Hematopoietic multipotent progenitor cell treated with erythropoietin and hydrocortisone succinate and interleukin-3 and kit ligand, for 8 days (in vitro differentiated cells): ENCODE results near the gene HS6ST1.

Source experiments
- DNase-seq: peaks from one replicate; pipeline ENCODE4 v3.0.0-alpha.2; 2015

Gene HS6ST1

GRCh38 chr2:128347701-128348539, 29.3 kb upstream of the HS6ST1 start:
- no peak for DNase-seq

GRCh38 chr2:128347171-128347558, 28.5 kb upstream of the HS6ST1 start:
- DNase-seq, result no peak

GRCh38 chr2:128346291-128347170, 27.9 kb upstream of the HS6ST1 start:
- DNase-seq, result no peak

GRCh38 chr2:128345436-128346165, 26.9 kb upstream of the HS6ST1 start:
- DNase-seq, result no peak

GRCh38 chr2:128344101-128344500, 25.4 kb upstream of the HS6ST1 start:
- peak; percentile 91 for DNase-seq

- DNase-seq, result no peak
Measured at GRCh38 chr2:128343459-128343858, 24.8 kb upstream of the HS6ST1 start.

GRCh38 chr2:128342550-128342949, 23.9 kb upstream of the HS6ST1 start:
- DNase-seq, result no peak

GRCh38 chr2:128341621-128342020, 23.0 kb upstream of the HS6ST1 start:
- DNase-seq, result no peak

- no peak for DNase-seq
Measured at GRCh38 chr2:128332091-128332634, 13.5 kb upstream of the HS6ST1 start.

GRCh38 chr2:128330583-128330982, 11.9 kb upstream of the HS6ST1 start:
- DNase-seq, result no peak

- no peak for DNase-seq
Measured at GRCh38 chr2:128329607-128330006, 10.9 kb upstream of the HS6ST1 start.

GRCh38 chr2:128327180-128327964, 8.7 kb upstream of the HS6ST1 start:
- DNase-seq, result no peak

- DNase-seq, result no peak
Measured at GRCh38 chr2:128326346-128326745, 7.7 kb upstream of the HS6ST1 start.

GRCh38 chr2:128325611-128326181, 7.0 kb upstream of the HS6ST1 start:
- no peak for DNase-seq

GRCh38 chr2:128324897-128325410, 6.3 kb upstream of the HS6ST1 start:
- DNase-seq, result no peak

- DNase-seq, result no peak
Measured at GRCh38 chr2:128324008-128324896, 5.6 kb upstream of the HS6ST1 start.

- DNase-seq, result no peak
Measured at GRCh38 chr2:128323555-128323931, 4.9 kb upstream of the HS6ST1 start.

GRCh38 chr2:128322715-128323554, 4.3 kb upstream of the HS6ST1 start:
- no peak for DNase-seq
